ENCODE results near the gene DLG1. TPM values are rescaled to one million over a fixed set of nuclear protein-coding genes. Genes with fewer than 3 reads are reported as not detected.

DLG1 gene
- total and polyA plus RNA-seq, 9 of the 15 experiments (the other 6 are each of a cell fraction or from before 2014, with no cell fraction given) = 9.4 to 63.5 (median 43.6) TPM

GRCh38 chr3:197298945-197299854 is 788 bp upstream of the DLG1 start (continued):
- TF ChIP-seq ATF6 (CRISPR knock-in tag; IDR thresholded peaks at IDR 0.05) (0 out of 2 replicates have a peak, but pooled peaks have one; percentile 4), CTBP1 (IDR thresholded peaks at IDR 0.05; ENCODE audit: borderline replicate concordance) (peak; percentile 9; the same call in 1 of the 2 replicates), ZBTB40 (IDR thresholded peaks at IDR 0.05) (peak; percentile 57), ZBTB40 (CRISPR knock-in tag; IDR thresholded peaks at IDR 0.05) (no peak), EP400 (IDR thresholded peaks at IDR 0.05) (peak; percentile 10; the same call in 1 of the 2 replicates), GABPA (tag; conservative IDR thresholded peaks at IDR 0.05; ENCODE audit: low read depth) (peak; percentile 35; the same call in 1 of the 2 replicates), ZNF592 (IDR thresholded peaks at IDR 0.05) (peak; percentile 46; the same call in 1 of the 2 replicates), CHD1 (IDR thresholded peaks at IDR 0.05; ENCODE audit: low read length) (no peak)
- TF ChIP-seq, protein P1, sequence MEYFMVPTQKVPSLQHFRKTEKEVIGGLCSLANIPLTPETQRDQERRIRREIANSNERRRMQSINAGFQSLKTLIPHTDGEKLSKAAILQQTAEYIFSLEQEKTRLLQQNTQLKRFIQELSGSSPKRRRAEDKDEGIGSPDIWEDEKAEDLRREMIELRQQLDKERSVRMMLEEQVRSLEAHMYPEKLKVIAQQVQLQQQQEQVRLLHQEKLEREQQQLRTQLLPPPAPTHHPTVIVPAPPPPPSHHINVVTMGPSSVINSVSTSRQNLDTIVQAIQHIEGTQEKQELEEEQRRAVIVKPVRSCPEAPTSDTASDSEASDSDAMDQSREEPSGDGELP (CRISPR knock-in tag; IDR thresholded peaks at IDR 0.05; ENCODE audit: borderline replicate concordance) = peak; percentile 8; the same call in 1 of the 2 replicates
